DND-41 (cell line): ENCODE measurements around the gene KIF21A.

ENCODE experiments used
- ATAC-seq: fragments of 200-7000 bp; cut with Tn5 transposase; 3 replicates; pipeline ENCODE4 v1.9.1; 2021; ENCODE audit warnings: low read depth; ENCODE audit not compliant: insufficient read depth
- DNase-seq: peaks from one replicate; pipeline ENCODE4 v3.0.0-alpha.2; 2020
- H2AFZ ChIP-seq: 2 replicates; pipeline ENCODE4 v1.6.0; 2012; ENCODE audit warnings: low read depth, low read length
- H3K27ac ChIP-seq: 2 replicates; pipeline ENCODE4 v1.5.1; 2012; ENCODE audit warnings: low read length, inconsistent platforms
- H3K27me3 ChIP-seq: fragments of 200-600 bp; sonication (generic); 2 replicates; pipeline ENCODE4 v1.6.0; 2012; ENCODE audit warnings: low read length, mild to moderate bottlenecking, inconsistent platforms; ENCODE audit not compliant: insufficient read depth, poor library complexity
- H3K36me3 ChIP-seq: 2 replicates; pipeline ENCODE4 v1.5.1; 2012; ENCODE audit warnings: low read length, inconsistent platforms; ENCODE audit not compliant: insufficient read depth
- H3K4me1 ChIP-seq: 2 replicates; pipeline ENCODE4 v1.5.1; 2012; ENCODE audit warnings: mild to moderate bottlenecking, low read length; ENCODE audit not compliant: insufficient read depth
- H3K4me2 ChIP-seq: 2 replicates; pipeline ENCODE4 v1.6.0; 2012; ENCODE audit warnings: mild to moderate bottlenecking, moderate library complexity, low read length, inconsistent platforms; ENCODE audit not compliant: insufficient read depth
- H3K4me3 ChIP-seq, 2 experiments: fragments of 200-600 bp in 1 of 2; shearing (Covaris generic) in 1 of 2; 2 replicates each; pipeline ENCODE4 v1.5.1; 2012 to 2016; ENCODE audit warnings: inconsistent platforms in 2 of 2, low read length in 2 of 2, mild to moderate bottlenecking in 2 of 2, low read depth in 1 of 2, moderate library complexity in 1 of 2
- H3K79me2 ChIP-seq: 2 replicates; pipeline ENCODE4 v1.6.0; 2012; ENCODE audit warnings: low read length, inconsistent platforms; ENCODE audit not compliant: insufficient read depth
- H3K9ac ChIP-seq: 2 replicates; pipeline ENCODE4 v1.6.0; 2012; ENCODE audit warnings: low read depth, mild to moderate bottlenecking, inconsistent platforms, low read length, moderate library complexity
- H3K9me3 ChIP-seq: 2 replicates; pipeline ENCODE4 v1.5.1; 2012; ENCODE audit warnings: low read length, moderate library complexity, mild to moderate bottlenecking, inconsistent platforms; ENCODE audit not compliant: insufficient read depth, severe bottlenecking
- H4K20me1 ChIP-seq: 2 replicates; pipeline ENCODE4 v1.6.0; 2012; ENCODE audit warnings: low read length; ENCODE audit not compliant: insufficient read depth
- CTCF ChIP-seq: IDR thresholded peaks from 2 replicates; pipeline ENCODE4 v1.5.1; 2012; ENCODE audit warnings: borderline replicate concordance, low read length, moderate library complexity, mild to moderate bottlenecking; ENCODE audit not compliant: poor library complexity, severe bottlenecking; ENCODE audit errors: extremely low read depth
- EZH2 ChIP-seq: IDR thresholded peaks from 3 replicates; pipeline ENCODE4 v1.6.1; 2012; ENCODE audit warnings: borderline replicate concordance, low read depth, mild to moderate bottlenecking, moderate library complexity, low read length, inconsistent platforms; ENCODE audit not compliant: severe bottlenecking

Gene KIF21A

GRCh38 chr12:39443081-39443928, at the start of gene KIF21A:
Gene KIF21A (minus strand): TSS chr12:39443120. CDS start chr12:39442970, 150 bp downstream.
- Histone ChIP-seq H3K27me3 (no peaks in the 10 kb centered on the region), H3K79me2 (no peaks in the 10 kb centered on the region), H3K9me3 (no peaks in the 10 kb centered on the region), H2AFZ (no peak within 1 kb of the TSS), H3K4me1 (no peaks in the 10 kb centered on the region), H3K9ac (no peak within 1 kb of the TSS), H3K4me3 (no peak within 1 kb of the TSS), H3K36me3 (no peaks in the 10 kb centered on the region), H3K4me2 (no peak within 1 kb of the TSS), H4K20me1 (no peaks in the 10 kb centered on the region), H3K27ac (no peak within 1 kb of the TSS)
- TF ChIP-seq CTCF (no peak), EZH2 (no peak)
- ATAC-seq = no peak
- no peak for DNase-seq

- Histone ChIP-seq H3K9ac (no peak overlapping the region), H3K27ac (no peak overlapping the region), H3K27me3 (no peaks in the 10 kb centered on the region), H3K4me1 (no peaks in the 10 kb centered on the region), H3K9me3 (no peaks in the 10 kb centered on the region), H3K4me3 (no peak overlapping the region), H3K79me2 (no peaks in the 10 kb centered on the region), H3K36me3 (no peaks in the 10 kb centered on the region), H2AFZ (no peak overlapping the region), H4K20me1 (no peaks in the 10 kb centered on the region), H3K4me2 (no peak overlapping the region)
- ATAC-seq (no peak), DNase-seq (no peak)
- TF ChIP-seq EZH2 (no peak), CTCF (no peak)
Measured at GRCh38 chr12:39490500-39491282, 47.8 kb upstream of the KIF21A start.

- ATAC-seq = no peak
- no peak overlapping the region for H3K4me2 ChIP-seq
- no peaks in the 10 kb centered on the region for H4K20me1 ChIP-seq
- no peak overlapping the region for H2AFZ ChIP-seq
- no peak overlapping the region for H3K9ac ChIP-seq
- TF ChIP-seq CTCF (no peak), EZH2 (no peak)
- H3K79me2 ChIP-seq = no peaks in the 10 kb centered on the region
- H3K27me3 ChIP-seq = no peaks in the 10 kb centered on the region
- H3K36me3 ChIP-seq = no peaks in the 10 kb centered on the region
- H3K4me1 ChIP-seq = no peaks in the 10 kb centered on the region
- no peak overlapping the region for H3K4me3 ChIP-seq
- no peak overlapping the region for H3K27ac ChIP-seq
- DNase-seq = no peak
- no peaks in the 10 kb centered on the region for H3K9me3 ChIP-seq
Measured at GRCh38 chr12:39483597-39483996, 40.7 kb upstream of the KIF21A start.
